GM23338 (cell line): Measurements from ENCODE around the gene TSPAN7. TPM values are rescaled to one million over a fixed set of nuclear protein-coding genes. Genes with fewer than 3 reads are reported as not detected.

Experiments
- EZH2 ChIP-seq: fragments of 200-600 bp; sonication (generic); IDR thresholded peaks from one replicate; pipeline ENCODE4 v1.8.0; 2017; ENCODE audit warnings: antibody characterized with exemption, mild to moderate bottlenecking, low read depth; ENCODE audit not compliant: unreplicated experiment
- ZNF114 ChIP-seq: fragments of 250-450 bp; sonication (Bioruptor Pico); IDR thresholded peaks from 2 replicates; pipeline ENCODE4 v1.5.0; 2020; ENCODE audit warnings: mild to moderate bottlenecking, moderate library complexity
- ZNF331 ChIP-seq: fragments of 250-450 bp; sonication (Bioruptor Pico); IDR thresholded peaks from 2 replicates; pipeline ENCODE4 v1.5.0; 2020; ENCODE audit warnings: low read depth, mild to moderate bottlenecking, moderate library complexity
- polyA plus RNA-seq: library from polyadenylated mRNA; unstranded; fragments of >200 nt; fragmentation: Nextera tagmentation; extraction: Ambion mirVana; gene quantifications from 2 replicates; pipeline ENCODE4 v1.2.1, GENCODE V29; 2016
- total RNA-seq: library from RNA; depleted of rRNA; stranded (reverse); fragments of >200 nt; shearing (Covaris generic); gene quantifications from 2 replicates; pipeline ENCODE4 v1.2.3, GENCODE V29; 2014
- TF ChIP-seq, protein P1 (sequence below): fragments of 250-450 bp; sonication (Bioruptor Pico); IDR thresholded peaks from 2 replicates; pipeline ENCODE4 v1.5.0; 2020; ENCODE audit warnings: mild to moderate bottlenecking, moderate library complexity
- TF ChIP-seq, protein P2 (sequence below): IDR thresholded peaks from 2 replicates; pipeline ENCODE4 v1.6.1; 2016; ENCODE audit warnings: antibody characterized with exemption
- TF ChIP-seq, protein P3 (sequence below), 2 experiments: fragments of 200-600 bp in 1 of 2; sonication (generic) in 1 of 2; conservative IDR thresholded peaks; 2 replicates each; pipeline versions ENCODE4 v1.5.1 to v1.6.1; 2016 to 2017; ENCODE audit warnings: antibody characterized with exemption in 2 of 2, low read depth in 2 of 2, mild to moderate bottlenecking in 2 of 2, moderate library complexity in 1 of 2
- TF ChIP-seq, protein P4 (sequence below): IDR thresholded peaks from one replicate; pipeline ENCODE4 v1.6.1; 2018; ENCODE audit warnings: antibody characterized with exemption; ENCODE audit not compliant: unreplicated experiment

Gene TSPAN7
- total and polyA plus RNA-seq, 2 experiments from 2014 or later, result 7.2 to 11.5 TPM

GRCh38 chrX:38654302-38654701 is 93.0 kb downstream of the TSPAN7 start (continued):
- TF ChIP-seq, protein P1, sequence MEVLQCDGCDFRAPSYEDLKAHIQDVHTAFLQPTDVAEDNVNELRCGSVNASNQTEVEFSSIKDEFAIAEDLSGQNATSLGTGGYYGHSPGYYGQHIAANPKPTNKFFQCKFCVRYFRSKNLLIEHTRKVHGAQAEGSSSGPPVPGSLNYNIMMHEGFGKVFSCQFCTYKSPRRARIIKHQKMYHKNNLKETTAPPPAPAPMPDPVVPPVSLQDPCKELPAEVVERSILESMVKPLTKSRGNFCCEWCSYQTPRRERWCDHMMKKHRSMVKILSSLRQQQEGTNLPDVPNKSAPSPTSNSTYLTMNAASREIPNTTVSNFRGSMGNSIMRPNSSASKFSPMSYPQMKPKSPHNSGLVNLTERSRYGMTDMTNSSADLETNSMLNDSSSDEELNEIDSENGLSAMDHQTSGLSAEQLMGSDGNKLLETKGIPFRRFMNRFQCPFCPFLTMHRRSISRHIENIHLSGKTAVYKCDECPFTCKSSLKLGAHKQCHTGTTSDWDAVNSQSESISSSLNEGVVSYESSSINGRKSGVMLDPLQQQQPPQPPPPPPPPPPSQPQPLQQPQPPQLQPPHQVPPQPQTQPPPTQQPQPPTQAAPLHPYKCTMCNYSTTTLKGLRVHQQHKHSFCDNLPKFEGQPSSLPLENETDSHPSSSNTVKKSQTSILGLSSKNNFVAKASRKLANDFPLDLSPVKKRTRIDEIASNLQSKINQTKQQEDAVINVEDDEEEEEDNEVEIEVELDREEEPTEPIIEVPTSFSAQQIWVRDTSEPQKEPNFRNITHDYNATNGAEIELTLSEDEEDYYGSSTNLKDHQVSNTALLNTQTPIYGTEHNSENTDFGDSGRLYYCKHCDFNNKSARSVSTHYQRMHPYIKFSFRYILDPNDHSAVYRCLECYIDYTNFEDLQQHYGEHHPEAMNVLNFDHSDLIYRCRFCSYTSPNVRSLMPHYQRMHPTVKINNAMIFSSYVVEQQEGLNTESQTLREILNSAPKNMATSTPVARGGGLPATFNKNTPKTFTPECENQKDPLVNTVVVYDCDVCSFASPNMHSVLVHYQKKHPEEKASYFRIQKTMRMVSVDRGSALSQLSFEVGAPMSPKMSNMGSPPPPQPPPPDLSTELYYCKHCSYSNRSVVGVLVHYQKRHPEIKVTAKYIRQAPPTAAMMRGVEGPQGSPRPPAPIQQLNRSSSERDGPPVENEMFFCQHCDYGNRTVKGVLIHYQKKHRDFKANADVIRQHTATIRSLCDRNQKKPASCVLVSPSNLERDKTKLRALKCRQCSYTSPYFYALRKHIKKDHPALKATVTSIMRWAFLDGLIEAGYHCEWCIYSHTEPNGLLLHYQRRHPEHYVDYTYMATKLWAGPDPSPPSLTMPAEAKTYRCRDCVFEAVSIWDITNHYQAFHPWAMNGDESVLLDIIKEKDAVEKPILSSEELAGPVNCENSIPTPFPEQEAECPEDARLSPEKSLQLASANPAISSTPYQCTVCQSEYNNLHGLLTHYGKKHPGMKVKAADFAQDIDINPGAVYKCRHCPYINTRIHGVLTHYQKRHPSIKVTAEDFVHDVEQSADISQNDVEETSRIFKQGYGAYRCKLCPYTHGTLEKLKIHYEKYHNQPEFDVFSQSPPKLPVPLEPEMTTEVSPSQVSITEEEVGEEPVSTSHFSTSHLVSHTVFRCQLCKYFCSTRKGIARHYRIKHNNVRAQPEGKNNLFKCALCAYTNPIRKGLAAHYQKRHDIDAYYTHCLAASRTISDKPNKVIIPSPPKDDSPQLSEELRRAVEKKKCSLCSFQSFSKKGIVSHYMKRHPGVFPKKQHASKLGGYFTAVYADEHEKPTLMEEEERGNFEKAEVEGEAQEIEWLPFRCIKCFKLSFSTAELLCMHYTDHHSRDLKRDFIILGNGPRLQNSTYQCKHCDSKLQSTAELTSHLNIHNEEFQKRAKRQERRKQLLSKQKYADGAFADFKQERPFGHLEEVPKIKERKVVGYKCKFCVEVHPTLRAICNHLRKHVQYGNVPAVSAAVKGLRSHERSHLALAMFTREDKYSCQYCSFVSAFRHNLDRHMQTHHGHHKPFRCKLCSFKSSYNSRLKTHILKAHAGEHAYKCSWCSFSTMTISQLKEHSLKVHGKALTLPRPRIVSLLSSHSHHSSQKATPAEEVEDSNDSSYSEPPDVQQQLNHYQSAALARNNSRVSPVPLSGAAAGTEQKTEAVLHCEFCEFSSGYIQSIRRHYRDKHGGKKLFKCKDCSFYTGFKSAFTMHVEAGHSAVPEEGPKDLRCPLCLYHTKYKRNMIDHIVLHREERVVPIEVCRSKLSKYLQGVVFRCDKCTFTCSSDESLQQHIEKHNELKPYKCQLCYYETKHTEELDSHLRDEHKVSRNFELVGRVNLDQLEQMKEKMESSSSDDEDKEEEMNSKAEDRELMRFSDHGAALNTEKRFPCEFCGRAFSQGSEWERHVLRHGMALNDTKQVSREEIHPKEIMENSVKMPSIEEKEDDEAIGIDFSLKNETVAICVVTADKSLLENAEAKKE (CRISPR knock-in tag), result no peak
- TF ChIP-seq ZNF114 (no peak), EZH2 (no peak), ZNF331 (no peak)
- TF ChIP-seq, protein P2, sequence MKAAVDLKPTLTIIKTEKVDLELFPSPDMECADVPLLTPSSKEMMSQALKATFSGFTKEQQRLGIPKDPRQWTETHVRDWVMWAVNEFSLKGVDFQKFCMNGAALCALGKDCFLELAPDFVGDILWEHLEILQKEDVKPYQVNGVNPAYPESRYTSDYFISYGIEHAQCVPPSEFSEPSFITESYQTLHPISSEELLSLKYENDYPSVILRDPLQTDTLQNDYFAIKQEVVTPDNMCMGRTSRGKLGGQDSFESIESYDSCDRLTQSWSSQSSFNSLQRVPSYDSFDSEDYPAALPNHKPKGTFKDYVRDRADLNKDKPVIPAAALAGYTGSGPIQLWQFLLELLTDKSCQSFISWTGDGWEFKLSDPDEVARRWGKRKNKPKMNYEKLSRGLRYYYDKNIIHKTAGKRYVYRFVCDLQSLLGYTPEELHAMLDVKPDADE, result no peak
- TF ChIP-seq, protein P3, sequence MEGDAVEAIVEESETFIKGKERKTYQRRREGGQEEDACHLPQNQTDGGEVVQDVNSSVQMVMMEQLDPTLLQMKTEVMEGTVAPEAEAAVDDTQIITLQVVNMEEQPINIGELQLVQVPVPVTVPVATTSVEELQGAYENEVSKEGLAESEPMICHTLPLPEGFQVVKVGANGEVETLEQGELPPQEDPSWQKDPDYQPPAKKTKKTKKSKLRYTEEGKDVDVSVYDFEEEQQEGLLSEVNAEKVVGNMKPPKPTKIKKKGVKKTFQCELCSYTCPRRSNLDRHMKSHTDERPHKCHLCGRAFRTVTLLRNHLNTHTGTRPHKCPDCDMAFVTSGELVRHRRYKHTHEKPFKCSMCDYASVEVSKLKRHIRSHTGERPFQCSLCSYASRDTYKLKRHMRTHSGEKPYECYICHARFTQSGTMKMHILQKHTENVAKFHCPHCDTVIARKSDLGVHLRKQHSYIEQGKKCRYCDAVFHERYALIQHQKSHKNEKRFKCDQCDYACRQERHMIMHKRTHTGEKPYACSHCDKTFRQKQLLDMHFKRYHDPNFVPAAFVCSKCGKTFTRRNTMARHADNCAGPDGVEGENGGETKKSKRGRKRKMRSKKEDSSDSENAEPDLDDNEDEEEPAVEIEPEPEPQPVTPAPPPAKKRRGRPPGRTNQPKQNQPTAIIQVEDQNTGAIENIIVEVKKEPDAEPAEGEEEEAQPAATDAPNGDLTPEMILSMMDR (conservative IDR thresholded peaks at IDR 0.05; ENCODE audit: low read depth in 2 of 2), result peak; percentile 49 to 50
- TF ChIP-seq, protein P4, sequence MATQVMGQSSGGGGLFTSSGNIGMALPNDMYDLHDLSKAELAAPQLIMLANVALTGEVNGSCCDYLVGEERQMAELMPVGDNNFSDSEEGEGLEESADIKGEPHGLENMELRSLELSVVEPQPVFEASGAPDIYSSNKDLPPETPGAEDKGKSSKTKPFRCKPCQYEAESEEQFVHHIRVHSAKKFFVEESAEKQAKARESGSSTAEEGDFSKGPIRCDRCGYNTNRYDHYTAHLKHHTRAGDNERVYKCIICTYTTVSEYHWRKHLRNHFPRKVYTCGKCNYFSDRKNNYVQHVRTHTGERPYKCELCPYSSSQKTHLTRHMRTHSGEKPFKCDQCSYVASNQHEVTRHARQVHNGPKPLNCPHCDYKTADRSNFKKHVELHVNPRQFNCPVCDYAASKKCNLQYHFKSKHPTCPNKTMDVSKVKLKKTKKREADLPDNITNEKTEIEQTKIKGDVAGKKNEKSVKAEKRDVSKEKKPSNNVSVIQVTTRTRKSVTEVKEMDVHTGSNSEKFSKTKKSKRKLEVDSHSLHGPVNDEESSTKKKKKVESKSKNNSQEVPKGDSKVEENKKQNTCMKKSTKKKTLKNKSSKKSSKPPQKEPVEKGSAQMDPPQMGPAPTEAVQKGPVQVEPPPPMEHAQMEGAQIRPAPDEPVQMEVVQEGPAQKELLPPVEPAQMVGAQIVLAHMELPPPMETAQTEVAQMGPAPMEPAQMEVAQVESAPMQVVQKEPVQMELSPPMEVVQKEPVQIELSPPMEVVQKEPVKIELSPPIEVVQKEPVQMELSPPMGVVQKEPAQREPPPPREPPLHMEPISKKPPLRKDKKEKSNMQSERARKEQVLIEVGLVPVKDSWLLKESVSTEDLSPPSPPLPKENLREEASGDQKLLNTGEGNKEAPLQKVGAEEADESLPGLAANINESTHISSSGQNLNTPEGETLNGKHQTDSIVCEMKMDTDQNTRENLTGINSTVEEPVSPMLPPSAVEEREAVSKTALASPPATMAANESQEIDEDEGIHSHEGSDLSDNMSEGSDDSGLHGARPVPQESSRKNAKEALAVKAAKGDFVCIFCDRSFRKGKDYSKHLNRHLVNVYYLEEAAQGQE, result no peak
